Testis (tissue), 2 donors: ENCODE results near the gene OR51Q1.

Experiments
- CTCF ChIP-seq, 3 experiments: fragments of 450-650 bp in 2 of 3; fragments of 200-600 bp in 1 of 3; sonication (generic) in 1 of 3; IDR thresholded peaks; one replicate each; pipeline ENCODE4 v1.5.1; 2016 to 2019; ENCODE audit warnings: antibody characterized with exemption in 3 of 3, mild to moderate bottlenecking in 2 of 3, moderate library complexity in 1 of 3
- POLR2A ChIP-seq: fragments of 450-650 bp; IDR thresholded peaks from one replicate; pipeline ENCODE4 v1.6.1; 2017; ENCODE audit warnings: antibody characterized with exemption, mild to moderate bottlenecking, moderate library complexity

GRCh38 chr11:5460983-5461621, 39.2 kb downstream of the OR51Q1 start:
- TF ChIP-seq CTCF (IDR thresholded peaks at IDR 0.05) (no peak), POLR2A (no peak)
